Osteoblast (primary cell): ENCODE results near the gene KCTD11. TPM values are rescaled to one million over a fixed set of nuclear protein-coding genes. Genes with fewer than 3 reads are reported as not detected.

ENCODE experiments used
- DNase-seq: peaks from one replicate; pipeline ENCODE4 v3.0.0; 2011; ENCODE audit warnings: low spot score, mixed read lengths; ENCODE audit not compliant: insufficient read length; ENCODE audit errors: missing footprints
- H2AFZ ChIP-seq: 2 replicates; pipeline ENCODE4 v1.6.0; 2011; ENCODE audit warnings: mild to moderate bottlenecking, low read length
- H3K27ac ChIP-seq: 2 replicates; pipeline ENCODE4 v1.5.1; 2011; ENCODE audit warnings: mild to moderate bottlenecking, low read depth, low read length, moderate library complexity
- H3K27me3 ChIP-seq: 2 replicates; pipeline ENCODE4 v1.6.0; 2012; ENCODE audit warnings: mild to moderate bottlenecking, control low read depth, inconsistent platforms, low read length, moderate library complexity; ENCODE audit not compliant: insufficient read depth
- H3K36me3 ChIP-seq: 2 replicates; pipeline ENCODE4 v1.5.1; 2011; ENCODE audit warnings: mild to moderate bottlenecking, low read length, control low read depth, moderate library complexity; ENCODE audit not compliant: insufficient read depth
- H3K4me1 ChIP-seq: 2 replicates; pipeline ENCODE4 v1.5.1; 2011; ENCODE audit warnings: mild to moderate bottlenecking, low read length, control low read depth, moderate library complexity; ENCODE audit not compliant: insufficient read depth
- H3K4me2 ChIP-seq: 2 replicates; pipeline ENCODE4 v1.6.0; 2011; ENCODE audit warnings: mild to moderate bottlenecking, low read length; ENCODE audit not compliant: insufficient read depth
- H3K4me3 ChIP-seq: fragments of 200-600 bp; sonication (generic); 3 replicates; pipeline ENCODE4 v1.5.1; 2012; ENCODE audit warnings: mild to moderate bottlenecking, low read length, inconsistent platforms; ENCODE audit not compliant: insufficient read depth
- H3K79me2 ChIP-seq: 2 replicates; pipeline ENCODE4 v1.6.0; 2012; ENCODE audit warnings: mild to moderate bottlenecking, low read length, control low read depth, inconsistent platforms; ENCODE audit not compliant: insufficient read depth
- H3K9me3 ChIP-seq: 2 replicates; pipeline ENCODE4 v1.5.1; 2011; ENCODE audit warnings: low read depth, low read length, control low read depth
- H4K20me1 ChIP-seq: 2 replicates; pipeline ENCODE4 v1.6.0; 2012; ENCODE audit warnings: mild to moderate bottlenecking, low read length, control low read depth; ENCODE audit not compliant: insufficient read depth
- CTCF ChIP-seq: IDR thresholded peaks from 2 replicates; pipeline ENCODE4 v1.5.1; 2011; ENCODE audit warnings: mild to moderate bottlenecking, low read depth, low read length, moderate library complexity; ENCODE audit errors: extremely low read depth
- small RNA-seq: library from RNA; depleted of rRNA; stranded (forward); fragments of <200 nt; gene quantifications from one replicate; pipeline ENCODE3, GENCODE V24; 2012
- total RNA-seq: library from RNA; depleted of rRNA; stranded (reverse); fragments of >200 nt; gene quantifications from 2 replicates; pipeline ENCODE4 v1.2.3, GENCODE V29; 2012

The KCTD11 gene
- total RNA-seq, 1 donor, result 11.9 TPM

GRCh38 chr17:7403977-7404736 lies 52.2 kb downstream of the KCTD11 start, which contains the start of gene TMEM256:
TSS of gene TMEM256 (minus strand) at chr17:7404097. CDS start at chr17:7404084, 13 bp downstream.
- no peaks in the 10 kb centered on the region for H3K9me3 ChIP-seq
- H3K27ac ChIP-seq, result peak within 1 kb of the TSS; percentile 61

More at GRCh38 chr17:7403977-7404736, 52.2 kb downstream of the KCTD11 start, which contains the start of gene TMEM256:
- H3K4me2 ChIP-seq, result peak within 1 kb of the TSS; percentile 98
- DNase-seq, result peak; percentile 100
- peaks cover 17% of the 10 kb centered on the region for H3K4me1 ChIP-seq
- no peaks in the 10 kb centered on the region for H3K27me3 ChIP-seq
- H2AFZ ChIP-seq, result peak within 1 kb of the TSS; percentile 94
- H3K4me3 ChIP-seq, result peak within 1 kb of the TSS; percentile 85
- H3K36me3 ChIP-seq, result peaks cover 7% of the 10 kb centered on the region
- peaks cover 10% of the 10 kb centered on the region for H3K79me2 ChIP-seq
- TF ChIP-seq CTCF, result no peak
- H4K20me1 ChIP-seq, result peaks cover 6% of the 10 kb centered on the region

Small RNA genes within 50 kb of the gene (small RNA-seq; reads per million reads assigned to genes)
- gene AC026954.2, result not detected

Other genes with a start within 250 kb of the KCTD11 start
- under 0.01 TPM in 1 of 2 replicates, not detected in the other for gene ASGR2, start 237.3 kb upstream of the KCTD11 start, total RNA-seq
- gene ASGR1, start 172.8 kb upstream of the KCTD11 start, total RNA-seq, result 0.88 and 1.1 TPM in 2 replicates
- 10.1 and 11.8 TPM in 2 replicates for gene DLG4, start 132.3 kb upstream of the KCTD11 start, total RNA-seq
- gene ACADVL, start 132.2 kb upstream of the KCTD11 start, total RNA-seq, result 162 and 163 TPM in 2 replicates
- gene DVL2, start 117.6 kb upstream of the KCTD11 start, total RNA-seq, result 106 and 123 TPM in 2 replicates
- gene PHF23, start 112.7 kb upstream of the KCTD11 start, total RNA-seq, result 53.2 and 55.4 TPM in 2 replicates
- gene GABARAP, start 109.7 kb upstream of the KCTD11 start, total RNA-seq, result 396 and 422 TPM in 2 replicates
- gene CTDNEP1, start 100.4 kb upstream of the KCTD11 start, total RNA-seq, result 29.8 and 31.8 TPM in 2 replicates
- 21.7 and 26.2 TPM in 2 replicates for gene ELP5, start 99.9 kb upstream of the KCTD11 start, total RNA-seq
- gene CLDN7, start 89.7 kb upstream of the KCTD11 start, total RNA-seq, result 0.36 and 1.8 TPM in 2 replicates
- gene SLC2A4, start 70.4 kb upstream of the KCTD11 start, total RNA-seq, result under 0.01 and 0.29 TPM in 2 replicates
- gene YBX2, start 57.5 kb upstream of the KCTD11 start, total RNA-seq, result under 0.01 TPM in 1 of 2 replicates, not detected in the other
- gene EIF5A, start 44.5 kb upstream of the KCTD11 start, total RNA-seq, result 436 and 491 TPM in 2 replicates
- gene GPS2, start 36.8 kb upstream of the KCTD11 start, total RNA-seq, result 46.9 and 48.1 TPM in 2 replicates
- 14.7 and 18.8 TPM in 2 replicates for gene NEURL4, start 22.8 kb upstream of the KCTD11 start, total RNA-seq
- gene ACAP1, start 15.6 kb upstream of the KCTD11 start, total RNA-seq, result 0.59 TPM in 1 of 2 replicates, not detected in the other
- gene TMEM95, start 3.0 kb downstream of the KCTD11 start, total RNA-seq, result not detected in 2 replicates
- gene TNK1, start 28.9 kb downstream of the KCTD11 start, total RNA-seq, result 0.36 TPM in 1 of 2 replicates, not detected in the other
- gene PLSCR3, start 42.4 kb downstream of the KCTD11 start, total RNA-seq, result 19.4 and 27.9 TPM in 2 replicates
- 59.4 and 84.6 TPM in 2 replicates for gene TMEM256, start 51.9 kb downstream of the KCTD11 start, total RNA-seq
- 5.3 and 5.8 TPM in 2 replicates for gene NLGN2, start 55.7 kb downstream of the KCTD11 start, total RNA-seq
- gene SPEM1, start 68.2 kb downstream of the KCTD11 start, total RNA-seq, result not detected in 2 replicates
- gene SPEM2, start 73.5 kb downstream of the KCTD11 start, total RNA-seq, result not detected in 2 replicates
- gene SPEM3, start 76.7 kb downstream of the KCTD11 start, total RNA-seq, result not detected in 2 replicates
- gene TMEM102, start 83.3 kb downstream of the KCTD11 start, total RNA-seq, result 1.2 and 1.8 TPM in 2 replicates
- 0.29 and 0.36 TPM in 2 replicates for gene FGF11, start 87.3 kb downstream of the KCTD11 start, total RNA-seq
- 5.3 and 5.4 TPM in 2 replicates for gene CHRNB1, start 92.9 kb downstream of the KCTD11 start, total RNA-seq
- gene ZBTB4, start 127.5 kb downstream of the KCTD11 start, total RNA-seq, result 36.2 and 36.5 TPM in 2 replicates
- not detected in 2 replicates for gene SLC35G6, start 129.3 kb downstream of the KCTD11 start, total RNA-seq
- 95.9 and 101 TPM in 2 replicates for gene POLR2A, start 132.2 kb downstream of the KCTD11 start, total RNA-seq
- 11.2 and 12.7 TPM in 2 replicates for gene TNFSF12, start 196.9 kb downstream of the KCTD11 start, total RNA-seq
- gene TNFSF13, start 206.6 kb downstream of the KCTD11 start, total RNA-seq, result 0.59 and 1.1 TPM in 2 replicates
- 54.2 and 68.0 TPM in 2 replicates for gene SENP3, start 209.8 kb downstream of the KCTD11 start, total RNA-seq
- 31.8 and 55.7 TPM in 2 replicates for gene CD68, start 227.5 kb downstream of the KCTD11 start, total RNA-seq
- gene MPDU1, start 231.7 kb downstream of the KCTD11 start, total RNA-seq, result 60.1 and 64.1 TPM in 2 replicates
- 0.59 and 0.72 TPM in 2 replicates for gene SOX15, start 237.9 kb downstream of the KCTD11 start, total RNA-seq